Large intestine (tissue), 3 donors: Measurements from ENCODE around the gene MED16. TPM values are rescaled to one million over a fixed set of nuclear protein-coding genes. Genes with fewer than 3 reads are reported as not detected.

Experiments
- DNase-seq, 2 donors: peaks; one replicate each; pipeline versions ENCODE4 v3.0.0 to v3.0.0-alpha.2; 2013
- H3K27ac ChIP-seq: one replicate; pipeline ENCODE4 v1.5.1; 2013; ENCODE audit warnings: low read length
- H3K27me3 ChIP-seq: 2 replicates; pipeline ENCODE4 v1.6.1; 2013; ENCODE audit warnings: low read length; ENCODE audit not compliant: control insufficient read depth, insufficient read depth
- H3K36me3 ChIP-seq: 2 replicates; pipeline ENCODE4 v1.6.1; 2013; ENCODE audit warnings: low read length; ENCODE audit not compliant: control insufficient read depth, insufficient read depth
- H3K4me1 ChIP-seq: one replicate; pipeline ENCODE4 v1.6.1; 2013; ENCODE audit warnings: low read length; ENCODE audit not compliant: control insufficient read depth, insufficient read depth
- H3K4me3 ChIP-seq: one replicate; pipeline ENCODE4 v1.5.1; 2013; ENCODE audit warnings: low read length
- H3K9me3 ChIP-seq: one replicate; pipeline ENCODE4 v1.6.1; 2013; ENCODE audit warnings: mild to moderate bottlenecking, low read depth, low read length, moderate library complexity; ENCODE audit not compliant: control insufficient read depth
- WGBS: methylation state at CpG from one replicate; pipeline ENCODE4 v1.1.5; 2013; ENCODE audit warnings: low lambda C conversion rate; ENCODE audit not compliant: insufficient coverage; 5-methylcytosine and 5-hydroxymethylcytosine counted together
- polyA plus RNA-seq: library from polyadenylated mRNA; unstranded; fragments of 120-200 nt; gene quantifications from one replicate; pipeline ENCODE4 v1.2.1, GENCODE V29; 2013

Gene MED16
- polyA plus RNA-seq, 1 donor, result 41.7 TPM

DNA sequence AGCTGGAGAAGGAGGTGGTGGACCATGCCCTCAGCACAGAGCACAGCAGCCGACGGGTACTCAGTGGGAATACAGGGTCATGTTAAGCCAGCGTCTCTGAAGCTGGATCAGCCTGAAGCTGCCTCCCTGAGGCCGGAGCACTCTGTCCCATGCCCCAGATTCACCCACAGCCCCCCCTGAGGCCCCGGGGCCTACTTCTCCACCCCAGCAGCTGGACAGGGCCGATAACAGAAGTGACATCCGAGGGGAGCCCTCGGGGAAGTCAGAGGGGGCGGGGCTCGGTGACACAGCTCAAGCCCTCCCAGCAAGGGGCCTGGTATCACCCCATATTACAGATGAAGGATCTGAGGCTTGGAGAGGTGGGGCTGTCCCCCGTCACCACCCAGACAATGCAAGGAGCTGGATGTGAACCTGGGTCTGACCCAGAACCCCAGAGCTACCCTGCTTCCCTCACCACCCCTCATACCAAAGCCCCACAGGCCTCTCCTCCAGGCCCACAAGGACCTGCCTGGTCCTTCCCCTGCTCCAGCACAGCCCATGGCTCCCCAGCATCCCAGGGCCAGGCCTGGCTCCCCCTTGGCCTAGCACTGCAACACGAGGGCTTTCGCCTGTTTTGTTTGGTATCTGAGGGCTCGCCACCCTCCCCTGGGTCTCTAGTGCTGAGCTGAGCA lies 14.3 kb upstream of the MED16 start:
- no peak for DNase-seq
- Histone ChIP-seq H3K4me3 (no peak overlapping the region), H3K4me1 (peaks cover 11% of the 10 kb centered on the region), H3K27me3 (no peaks in the 10 kb centered on the region), H3K9me3 (peaks cover 5% of the 10 kb centered on the region), H3K36me3 (no peaks in the 10 kb centered on the region), H3K27ac (no peak overlapping the region)
- no CpG with 5 or more reads among the region's 14 CpGs for WGBS

DNA sequence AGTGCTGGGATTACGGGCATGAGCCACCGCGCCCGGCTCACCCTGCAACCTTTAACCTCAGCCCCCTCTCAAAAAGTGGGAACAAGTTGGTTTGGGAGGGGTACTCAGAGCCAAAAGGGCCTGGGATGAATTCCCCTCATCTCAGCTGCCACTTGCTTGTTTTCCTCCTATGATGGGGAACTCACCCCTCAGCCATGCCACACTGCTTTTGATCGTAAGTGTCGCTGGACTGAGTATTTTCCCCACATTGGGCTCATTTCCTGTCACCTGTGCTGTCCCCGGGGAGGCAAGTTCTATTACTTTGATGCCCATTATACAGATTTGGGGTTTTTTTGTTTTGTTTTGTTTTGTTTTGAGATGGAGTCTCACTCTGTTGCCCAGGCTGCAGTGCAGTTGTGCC lies 13.5 kb upstream of the MED16 start:
- Histone ChIP-seq H3K36me3 (peaks cover 6% of the 10 kb centered on the region), H3K4me3 (no peak overlapping the region), H3K27me3 (no peaks in the 10 kb centered on the region), H3K27ac (no peak overlapping the region), H3K4me1 (peaks cover 11% of the 10 kb centered on the region), H3K9me3 (peaks cover 1% of the 10 kb centered on the region)
- DNase-seq, result no peak
- WGBS, result no CpG with 5 or more reads among the region's 7 CpGs

DNA sequence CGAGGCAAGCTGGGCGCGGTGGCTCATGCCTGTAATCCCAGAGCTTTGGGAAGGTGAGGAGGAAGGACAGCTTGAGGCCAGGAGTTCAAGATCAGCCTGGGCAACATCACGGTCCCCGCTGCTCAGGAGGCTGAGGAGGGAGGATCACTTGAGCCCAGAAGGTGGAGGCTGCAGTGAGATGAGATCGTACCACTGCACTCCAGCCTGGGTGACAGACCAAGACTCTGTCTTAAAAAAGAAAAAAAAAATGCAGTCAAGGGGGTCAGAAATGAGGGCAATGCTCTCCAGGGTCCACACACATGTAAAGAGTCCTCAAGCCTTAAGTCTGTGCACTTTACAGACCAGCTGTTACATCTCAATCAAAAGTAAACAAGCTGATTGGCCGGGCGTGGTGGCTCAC lies 11.6 kb upstream of the MED16 start:
- Histone ChIP-seq H3K4me1 (peaks cover 7% of the 10 kb centered on the region), H3K9me3 (peaks cover 4% of the 10 kb centered on the region), H3K27me3 (no peaks in the 10 kb centered on the region), H3K4me3 (no peak overlapping the region), H3K36me3 (peaks cover 16% of the 10 kb centered on the region), H3K27ac (no peak overlapping the region)
- DNase-seq, result no peak
- 80% methylated on average over 1 of the region's 8 CpGs for WGBS

DNA sequence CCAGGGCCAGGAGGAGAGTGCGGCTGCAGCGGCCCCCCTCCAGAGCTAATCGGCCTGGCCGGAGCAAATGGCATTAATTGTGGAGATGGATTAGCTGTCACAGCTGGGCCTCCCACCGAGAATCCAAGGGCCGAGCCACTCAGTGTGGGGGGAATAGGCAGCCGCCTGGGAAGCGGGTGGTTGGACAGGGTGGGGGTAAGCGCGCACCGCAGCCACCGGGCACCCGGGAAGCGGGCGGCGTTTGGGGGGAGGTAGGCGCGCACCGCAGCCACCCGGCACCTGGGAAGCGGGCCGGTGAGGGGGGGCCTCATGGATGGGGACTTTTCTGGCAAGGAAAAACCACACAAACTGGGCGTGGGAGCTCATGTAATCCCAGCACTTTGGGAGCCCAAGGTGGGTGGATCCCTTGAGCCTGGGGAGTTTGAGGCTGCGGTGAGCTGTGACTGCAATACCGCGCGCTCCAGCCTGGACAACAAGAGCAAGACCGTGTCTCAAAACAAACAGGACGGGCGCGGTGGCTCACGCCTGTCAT lies 10.3 kb upstream of the MED16 start:
- Histone ChIP-seq H3K27ac (no peak overlapping the region), H3K4me1 (no peaks in the 10 kb centered on the region), H3K9me3 (peaks cover 4% of the 10 kb centered on the region), H3K4me3 (no peak overlapping the region), H3K27me3 (no peaks in the 10 kb centered on the region), H3K36me3 (peaks cover 26% of the 10 kb centered on the region)
- no CpG with 5 or more reads among the region's 32 CpGs for WGBS
- no peak for DNase-seq

DNA sequence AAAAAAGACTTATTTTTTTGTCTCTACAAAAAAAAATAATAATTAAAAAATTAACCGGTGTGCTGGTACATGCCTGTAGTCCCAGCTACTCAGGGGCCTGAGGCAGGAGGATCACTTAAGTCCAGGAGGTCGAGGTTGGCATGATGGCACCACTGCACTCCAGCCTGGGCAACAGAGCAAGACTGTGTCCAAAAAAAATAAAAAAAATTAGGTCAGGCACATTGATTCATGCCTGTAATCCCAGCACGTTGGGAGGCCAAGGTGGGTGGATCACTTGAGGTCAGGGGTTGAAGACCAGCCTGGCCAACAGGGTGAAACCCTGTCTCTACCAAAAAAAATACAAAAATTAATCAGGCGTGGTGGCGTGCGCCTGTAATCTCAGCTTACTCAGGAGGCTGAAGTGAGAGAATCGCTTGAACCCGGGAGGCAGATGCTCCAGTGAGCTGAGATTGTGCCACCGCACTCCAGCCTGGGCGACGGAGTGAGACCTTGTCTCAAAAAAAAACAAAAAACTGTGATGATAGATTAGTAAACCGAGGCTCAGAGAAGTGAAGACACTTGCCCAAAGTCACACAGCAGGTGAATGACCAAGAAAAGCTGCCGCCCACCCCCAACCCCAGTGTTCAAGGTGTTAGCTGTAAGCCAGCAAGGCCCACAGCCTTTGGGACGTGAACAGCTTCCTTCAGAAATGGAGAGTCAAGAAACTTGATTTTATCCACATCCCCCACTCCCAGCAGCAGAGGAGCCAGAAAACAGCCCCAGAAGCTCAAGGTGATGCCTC lies 9.6 kb upstream of the MED16 start:
- H3K27ac ChIP-seq, result no peak overlapping the region
- peaks cover 26% of the 10 kb centered on the region for H3K36me3 ChIP-seq
- WGBS, result 100% methylated on average over 1 of the region's 14 CpGs

DNA sequence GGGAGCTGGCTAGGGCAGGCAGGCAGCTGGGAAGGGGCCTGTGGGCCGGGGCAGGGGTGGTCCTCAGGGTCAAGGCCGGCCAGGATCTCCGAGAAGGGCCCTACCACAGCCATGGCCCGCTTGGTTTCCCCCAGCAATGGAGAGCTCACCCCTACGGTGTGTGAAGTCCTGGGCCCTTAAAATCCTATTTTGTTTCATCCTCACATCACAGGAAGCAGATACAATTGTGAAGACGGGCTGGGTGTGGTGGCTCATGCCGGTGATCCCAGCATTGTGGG lies 9.0 kb upstream of the MED16 start:
- Histone ChIP-seq H3K27me3 (no peaks in the 10 kb centered on the region), H3K9me3 (peaks cover 4% of the 10 kb centered on the region), H3K27ac (no peak overlapping the region), H3K36me3 (peaks cover 30% of the 10 kb centered on the region), H3K4me1 (no peaks in the 10 kb centered on the region), H3K4me3 (no peak overlapping the region)
- DNase-seq, result no peak
- no CpG with 5 or more reads among the region's 7 CpGs for WGBS

More for the DNA sequence above, 9.6 kb upstream of the MED16 start:
- Histone ChIP-seq H3K27me3 (no peaks in the 10 kb centered on the region), H3K4me3 (no peak overlapping the region), H3K4me1 (no peaks in the 10 kb centered on the region), H3K9me3 (peaks cover 4% of the 10 kb centered on the region)
- DNase-seq, result no peak

DNA sequence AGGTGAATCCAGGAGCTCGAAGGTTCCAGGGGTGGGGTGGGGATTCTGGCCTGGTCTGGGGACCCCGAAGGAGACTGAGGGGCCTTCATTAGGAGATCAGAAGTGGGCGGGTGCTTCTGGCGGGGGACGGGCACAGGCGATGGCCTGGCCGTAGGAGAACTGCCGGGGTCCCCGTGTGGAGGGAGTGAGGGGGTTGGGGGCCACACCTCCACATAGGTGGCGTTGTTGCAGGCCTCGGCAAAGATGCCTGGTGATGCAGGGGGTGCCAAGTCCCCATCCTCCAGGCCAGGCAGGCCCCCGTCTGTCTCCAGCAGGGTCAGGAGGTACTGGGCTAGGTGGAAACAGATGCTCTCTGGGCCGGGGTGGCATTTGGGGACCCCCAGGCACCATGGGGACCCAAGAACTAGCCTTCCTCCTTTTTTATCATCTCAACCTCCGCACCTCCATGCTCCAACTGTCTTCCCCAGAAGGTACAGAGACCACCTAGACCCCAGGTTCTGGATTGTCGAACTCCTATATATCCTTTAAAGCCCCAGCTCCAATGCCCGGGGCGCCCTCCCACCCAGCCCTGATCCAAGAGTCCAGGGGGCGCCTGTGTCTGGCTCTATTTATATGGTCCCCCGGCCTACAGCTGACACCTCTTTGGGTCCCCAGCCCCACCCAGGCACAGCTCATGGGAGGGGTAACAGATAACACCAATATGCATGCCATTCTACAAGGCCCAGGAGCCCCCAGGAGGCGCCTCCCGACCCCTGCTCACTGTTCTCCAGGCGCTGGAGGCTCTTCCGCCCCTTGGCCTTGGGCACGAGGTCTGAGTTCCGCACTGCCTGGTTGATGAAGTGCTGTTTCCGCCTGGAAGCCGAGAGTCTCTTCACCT lies 8.5 kb upstream of the MED16 start:
- Histone ChIP-seq H3K4me1 (no peaks in the 10 kb centered on the region), H3K9me3 (peaks cover 4% of the 10 kb centered on the region), H3K27me3 (no peaks in the 10 kb centered on the region), H3K27ac (no peak overlapping the region), H3K4me3 (no peak overlapping the region), H3K36me3 (peaks cover 34% of the 10 kb centered on the region)
- no CpG with 5 or more reads among the region's 27 CpGs for WGBS
- DNase-seq, result no peak

DNA sequence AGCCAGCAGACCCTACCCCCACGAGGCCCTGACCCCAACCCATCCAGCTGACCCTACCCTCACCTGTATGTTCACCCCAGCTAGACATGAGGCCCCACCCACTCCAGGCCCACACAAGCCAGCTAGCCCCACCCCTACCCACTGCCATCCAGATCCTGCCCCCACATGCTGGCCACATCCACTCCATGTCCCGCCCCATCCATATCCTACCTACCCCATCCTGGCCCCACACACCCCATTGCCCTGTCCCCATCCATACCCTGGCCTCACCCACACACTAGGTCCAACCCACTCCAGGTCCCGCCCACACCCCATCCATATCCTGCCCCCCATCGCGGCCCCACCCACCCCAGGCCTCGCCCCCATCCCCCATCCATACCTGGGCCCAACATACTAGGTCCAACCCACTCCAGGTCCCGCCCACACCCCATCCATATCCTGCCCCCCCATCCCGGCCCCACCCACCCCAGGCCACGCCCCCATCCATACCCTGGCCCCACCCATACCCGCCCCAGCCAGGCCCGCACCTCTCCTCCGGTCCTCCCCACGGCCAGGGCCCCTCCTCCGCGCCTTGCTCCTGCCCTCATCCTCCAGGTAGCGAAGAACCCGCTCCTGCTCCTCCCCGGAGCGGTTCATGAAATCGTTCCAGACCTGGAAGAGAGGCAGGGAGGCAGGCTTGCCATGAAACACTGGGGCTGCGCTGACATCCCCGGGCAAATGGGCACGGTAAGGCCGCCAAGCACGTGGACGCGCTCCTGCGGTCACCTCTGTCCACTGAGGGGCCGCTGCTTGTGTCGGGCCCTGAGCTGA lies 7.5 kb upstream of the MED16 start:
- no peaks in the 10 kb centered on the region for H3K27me3 ChIP-seq
- H3K9me3 ChIP-seq, result peaks cover 4% of the 10 kb centered on the region
- no peak overlapping the region for H3K4me3 ChIP-seq
- WGBS, result no CpG with 5 or more reads among the region's 30 CpGs
- H3K27ac ChIP-seq, result no peak overlapping the region
- H3K36me3 ChIP-seq, result peaks cover 34% of the 10 kb centered on the region
- no peaks in the 10 kb centered on the region for H3K4me1 ChIP-seq
- no peak for DNase-seq

DNA sequence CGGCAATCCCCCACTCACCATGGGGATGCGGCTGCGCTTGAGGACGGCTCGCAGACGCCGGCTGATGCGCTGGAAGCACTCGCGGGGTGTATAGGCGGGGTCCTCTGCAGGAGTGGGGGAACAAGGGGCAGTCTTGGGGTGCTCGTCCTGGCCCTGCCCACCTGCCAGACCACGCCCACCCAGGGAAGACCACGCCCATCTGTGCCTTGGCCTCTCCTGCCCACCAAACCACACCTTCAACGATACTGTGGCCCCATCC lies 7.0 kb upstream of the MED16 start:
- Histone ChIP-seq H3K9me3 (peaks cover 4% of the 10 kb centered on the region), H3K4me1 (no peaks in the 10 kb centered on the region), H3K27ac (no peak overlapping the region), H3K27me3 (no peaks in the 10 kb centered on the region), H3K36me3 (peaks cover 34% of the 10 kb centered on the region), H3K4me3 (no peak overlapping the region)
- DNase-seq, result no peak
- no CpG with 5 or more reads among the region's 15 CpGs for WGBS
